Hepatocyte (in vitro differentiated cells): ENCODE data around the gene KIF11.

Source experiments
- CTCF ChIP-seq: fragments of 200-600 bp; sonication (generic); IDR thresholded peaks from 2 replicates; pipeline ENCODE4 v1.5.1; 2016; ENCODE audit warnings: antibody characterized with exemption, mild to moderate bottlenecking; ENCODE audit not compliant: poor library complexity
- EZH2 ChIP-seq: fragments of 200-600 bp; sonication (generic); IDR thresholded peaks from 2 replicates; pipeline ENCODE4 v1.6.1; 2016; ENCODE audit warnings: antibody characterized with exemption, mild to moderate bottlenecking, borderline replicate concordance

- TF ChIP-seq CTCF: no peak
- no peak for TF ChIP-seq EZH2
Observed at GRCh38 chr10:92593619-92594588, 974 bp downstream of the KIF11 start.
